GM12865 (cell line): ENCODE measurements around the gene GPR25.

Experiments used
- DNase-seq: peaks from one replicate; pipeline ENCODE4 v3.0.0; 2010; ENCODE audit warnings: low read depth
- H3K4me3 ChIP-seq: 2 replicates; pipeline ENCODE4 v1.5.1; 2011; ENCODE audit warnings: mild to moderate bottlenecking, low read depth, low read length, control low read depth
- TF ChIP-seq, protein P1 (sequence below): IDR thresholded peaks from 2 replicates; pipeline ENCODE4 v1.5.1; 2011; ENCODE audit warnings: low read length, control low read depth, low read depth, inconsistent platforms; ENCODE audit not compliant: insufficient read depth; ENCODE audit errors: missing control alignments

Gene GPR25

DNA sequence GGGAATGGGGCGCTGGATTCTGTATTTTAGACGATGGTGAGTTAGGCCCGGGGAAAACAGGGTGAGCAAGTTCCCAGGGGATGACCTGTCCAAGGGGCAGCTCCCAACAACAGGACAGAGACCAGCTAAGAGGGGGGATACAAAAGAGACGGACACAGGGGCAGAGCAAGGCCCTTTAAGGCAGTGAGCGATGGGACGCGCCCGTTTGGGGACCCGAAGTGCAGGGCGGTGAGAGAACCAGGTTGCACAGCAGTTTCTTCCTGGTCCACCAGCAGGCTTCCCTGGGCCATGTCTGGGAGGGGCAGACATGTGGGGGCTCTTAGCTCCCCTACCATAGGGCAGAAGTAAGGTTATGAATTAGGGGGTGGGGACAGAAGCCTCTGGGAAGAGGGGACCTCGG is 43.9 kb downstream of the GPR25 start:
- H3K4me3 ChIP-seq, result no peak overlapping the region
- no peak for DNase-seq
- TF ChIP-seq, protein P1, sequence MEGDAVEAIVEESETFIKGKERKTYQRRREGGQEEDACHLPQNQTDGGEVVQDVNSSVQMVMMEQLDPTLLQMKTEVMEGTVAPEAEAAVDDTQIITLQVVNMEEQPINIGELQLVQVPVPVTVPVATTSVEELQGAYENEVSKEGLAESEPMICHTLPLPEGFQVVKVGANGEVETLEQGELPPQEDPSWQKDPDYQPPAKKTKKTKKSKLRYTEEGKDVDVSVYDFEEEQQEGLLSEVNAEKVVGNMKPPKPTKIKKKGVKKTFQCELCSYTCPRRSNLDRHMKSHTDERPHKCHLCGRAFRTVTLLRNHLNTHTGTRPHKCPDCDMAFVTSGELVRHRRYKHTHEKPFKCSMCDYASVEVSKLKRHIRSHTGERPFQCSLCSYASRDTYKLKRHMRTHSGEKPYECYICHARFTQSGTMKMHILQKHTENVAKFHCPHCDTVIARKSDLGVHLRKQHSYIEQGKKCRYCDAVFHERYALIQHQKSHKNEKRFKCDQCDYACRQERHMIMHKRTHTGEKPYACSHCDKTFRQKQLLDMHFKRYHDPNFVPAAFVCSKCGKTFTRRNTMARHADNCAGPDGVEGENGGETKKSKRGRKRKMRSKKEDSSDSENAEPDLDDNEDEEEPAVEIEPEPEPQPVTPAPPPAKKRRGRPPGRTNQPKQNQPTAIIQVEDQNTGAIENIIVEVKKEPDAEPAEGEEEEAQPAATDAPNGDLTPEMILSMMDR, result no peak

DNA sequence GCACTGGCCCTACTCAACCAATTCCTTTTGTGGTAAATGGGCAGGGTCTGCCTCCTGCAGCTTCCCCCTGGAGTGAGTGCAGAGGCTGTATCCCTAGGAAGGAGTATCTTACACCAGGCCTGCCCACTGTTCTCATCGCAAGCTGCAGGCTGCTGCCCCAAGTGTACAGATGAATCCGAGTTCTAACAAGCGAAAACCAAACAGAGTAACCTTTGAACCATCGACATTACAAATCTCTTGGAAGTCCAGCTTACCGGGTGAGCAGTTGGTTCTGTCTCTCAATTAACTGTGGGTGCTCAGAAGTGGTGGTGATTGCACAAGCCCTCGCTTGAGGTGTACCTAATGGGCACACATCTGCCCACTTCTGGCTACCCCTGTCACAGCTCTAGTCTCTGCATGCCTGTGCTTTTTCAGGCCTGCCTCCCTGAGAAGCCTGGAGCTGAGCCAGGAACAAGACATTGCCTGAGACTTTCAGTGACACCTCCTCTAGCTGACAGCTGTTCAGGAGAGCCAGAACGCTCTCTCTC is 44.6 kb downstream of the GPR25 start:
- H3K4me3 ChIP-seq, result no peak overlapping the region
- DNase-seq, result no peak
- TF ChIP-seq, protein P1, result no peak

DNA sequence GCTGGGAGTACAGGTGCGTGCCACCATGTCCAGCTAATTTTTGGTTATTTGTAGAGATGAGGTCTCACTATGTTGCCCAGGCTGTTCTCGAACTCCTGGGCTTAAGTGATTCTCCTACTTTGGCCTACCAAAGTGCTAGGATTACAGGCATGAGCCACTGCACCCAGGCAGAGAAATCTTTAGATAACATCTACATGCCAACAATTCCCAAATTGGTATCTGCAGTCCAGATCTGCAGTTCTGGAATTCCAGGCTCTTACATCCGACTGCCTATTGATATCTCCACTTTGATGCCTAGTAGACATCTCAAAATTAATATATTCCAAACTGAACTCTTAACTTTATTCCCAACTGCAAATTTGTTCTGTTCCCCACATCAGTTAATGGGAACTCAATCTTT is 45.2 kb downstream of the GPR25 start:
- no peak overlapping the region for H3K4me3 ChIP-seq
- DNase-seq, result no peak
- TF ChIP-seq, protein P1, result no peak

DNA sequence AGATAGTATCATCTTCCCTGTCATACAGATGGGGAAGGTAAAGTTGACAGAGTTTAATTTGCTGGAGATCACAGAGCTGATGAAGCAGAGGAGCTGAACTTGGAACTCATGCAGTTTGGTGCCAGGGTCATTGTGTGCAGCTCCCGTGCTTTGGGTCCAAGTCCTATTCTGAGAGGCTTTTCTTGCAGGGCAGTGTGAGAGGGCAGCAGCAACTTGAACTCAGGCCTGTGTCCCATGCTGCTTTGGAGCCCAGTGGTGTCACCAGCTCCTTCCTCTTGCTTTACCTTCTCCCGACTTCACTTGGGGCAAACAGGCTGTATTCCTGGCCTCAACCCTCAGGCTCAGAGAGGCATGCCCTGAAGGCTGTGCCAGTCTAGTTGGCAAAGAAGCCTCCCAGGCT is 46.6 kb downstream of the GPR25 start:
- no peak overlapping the region for H3K4me3 ChIP-seq
- no peak for DNase-seq
- TF ChIP-seq, protein P1, result no peak

DNA sequence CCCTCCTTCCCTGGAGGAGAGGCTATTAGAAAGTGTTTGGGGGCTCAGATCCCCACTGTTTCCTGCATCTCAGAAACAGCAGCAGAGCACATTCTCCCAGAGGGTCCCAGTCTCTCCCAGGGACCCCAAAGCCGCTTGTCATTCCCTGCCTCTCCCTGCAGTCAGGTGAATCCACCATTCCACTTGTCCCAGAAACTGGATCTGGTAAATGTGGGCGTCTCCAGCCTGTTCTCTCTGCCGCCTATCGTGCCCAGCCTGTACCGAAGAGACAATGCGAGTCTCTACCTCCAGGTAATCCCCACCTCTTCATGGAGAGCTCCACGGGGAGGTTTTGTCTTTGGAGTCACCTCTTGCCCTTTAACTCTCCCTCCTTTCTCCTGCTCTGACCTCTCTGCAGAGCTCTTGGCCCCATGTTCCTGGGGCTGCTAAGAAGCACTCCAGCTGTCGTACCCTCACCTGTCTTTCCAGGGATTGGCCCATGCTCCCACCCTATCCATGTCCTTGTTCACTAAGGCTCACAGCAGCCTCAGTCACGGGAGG is 48.9 kb downstream of the GPR25 start:
- DNase-seq, result no peak
- TF ChIP-seq, protein P1, result no peak
- no peak overlapping the region for H3K4me3 ChIP-seq

DNA sequence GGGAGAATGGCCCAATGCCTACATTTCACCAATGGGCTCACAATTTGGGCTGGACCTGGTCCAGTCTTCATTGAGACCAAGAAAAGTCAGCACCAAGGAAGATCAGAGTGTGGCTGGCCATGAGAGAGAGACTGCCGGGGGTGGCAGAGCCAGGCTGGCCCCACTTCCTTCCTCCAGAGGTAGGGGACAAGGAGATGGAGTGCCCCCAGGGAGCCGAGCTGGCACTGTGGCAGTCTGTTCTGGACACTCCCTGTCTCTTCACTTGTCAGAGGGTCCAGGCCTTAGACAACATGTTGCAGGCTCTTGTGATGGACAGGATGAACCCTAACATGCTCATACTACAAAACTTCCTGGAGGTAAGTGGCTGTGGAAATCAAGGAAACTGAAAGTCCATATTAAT is 49.6 kb downstream of the GPR25 start:
- TF ChIP-seq, protein P1, result no peak
- no peak overlapping the region for H3K4me3 ChIP-seq
- DNase-seq, result no peak

DNA sequence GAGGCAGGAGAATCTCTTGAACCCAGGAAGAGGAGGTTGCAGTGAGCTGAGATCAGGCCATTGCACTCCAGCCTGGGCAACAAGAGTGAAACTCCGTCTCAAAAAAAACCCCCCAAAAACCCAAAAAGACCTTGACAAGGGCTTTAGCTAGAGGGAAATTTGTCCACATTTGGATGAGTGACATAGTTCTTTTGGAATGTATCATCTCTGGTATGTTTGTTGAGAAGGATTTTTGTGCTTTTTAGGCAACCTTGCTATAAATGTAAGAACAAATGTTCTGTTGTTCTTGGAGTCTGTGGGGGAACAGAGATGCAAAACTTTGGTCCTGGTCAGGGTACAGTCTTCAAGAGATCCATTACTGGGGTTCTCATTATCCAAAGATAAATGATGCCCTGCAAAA is 50.8 kb downstream of the GPR25 start:
- no peak overlapping the region for H3K4me3 ChIP-seq
- TF ChIP-seq, protein P1, result no peak
- no peak for DNase-seq
